Putamen (tissue), 1 donor: Measurements from ENCODE around the gene OSGIN1.

Experiments
- DNase-seq: peaks from one replicate; pipeline ENCODE4 v3.0.0-alpha.2; 2016; ENCODE audit warnings: low spot score

OSGIN1 gene

GRCh38 chr16:83952940-83953795 lies at the start of gene OSGIN1:
Gene OSGIN1, plus strand, starts transcription at chr16:83953240. Its CDS starts 4,432 bp downstream, at chr16:83957672.
- peak; percentile 79 for DNase-seq

GRCh38 chr16:83903751-83904150 lies 49.3 kb upstream of the OSGIN1 start:
- DNase-seq = no peak

GRCh38 chr16:83906683-83907082 lies 46.4 kb upstream of the OSGIN1 start:
- DNase-seq = no peak

GRCh38 chr16:83907111-83907510 lies 45.9 kb upstream of the OSGIN1 start:
- DNase-seq = no peak

GRCh38 chr16:83907631-83908250 lies 45.3 kb upstream of the OSGIN1 start:
- no peak for DNase-seq

GRCh38 chr16:83908798-83909197 lies 44.2 kb upstream of the OSGIN1 start:
- DNase-seq = no peak

- no peak for DNase-seq
Measured at GRCh38 chr16:83911290-83911689, 41.8 kb upstream of the OSGIN1 start.

- no peak for DNase-seq
Measured at GRCh38 chr16:83912519-83913244, 40.4 kb upstream of the OSGIN1 start.

GRCh38 chr16:83913245-83913633 lies 39.8 kb upstream of the OSGIN1 start:
- DNase-seq = no peak

- no peak for DNase-seq
Measured at GRCh38 chr16:83914091-83914710, 38.8 kb upstream of the OSGIN1 start.

GRCh38 chr16:83915081-83915480 lies 38.0 kb upstream of the OSGIN1 start:
- no peak for DNase-seq

GRCh38 chr16:83915491-83915890 lies 37.5 kb upstream of the OSGIN1 start:
- DNase-seq = no peak

GRCh38 chr16:83917152-83918120 lies 35.6 kb upstream of the OSGIN1 start:
- no peak for DNase-seq

GRCh38 chr16:83920894-83921491 lies 32.0 kb upstream of the OSGIN1 start:
- no peak for DNase-seq

GRCh38 chr16:83923581-83924365 lies 29.3 kb upstream of the OSGIN1 start:
- DNase-seq = no peak

GRCh38 chr16:83924686-83925085 lies 28.4 kb upstream of the OSGIN1 start:
- DNase-seq = no peak

GRCh38 chr16:83925095-83925905 lies 27.7 kb upstream of the OSGIN1 start:
- DNase-seq = peak; percentile 49

GRCh38 chr16:83925957-83926725 lies 26.9 kb upstream of the OSGIN1 start:
- no peak for DNase-seq
